ENCODE measurements around the gene TFF2. TPM values are rescaled to one million over a fixed set of nuclear protein-coding genes. Genes with fewer than 3 reads are reported as not detected.

Gene TFF2
- total RNA-seq, 1 experiment from 2014 or later = not detected

DNA sequence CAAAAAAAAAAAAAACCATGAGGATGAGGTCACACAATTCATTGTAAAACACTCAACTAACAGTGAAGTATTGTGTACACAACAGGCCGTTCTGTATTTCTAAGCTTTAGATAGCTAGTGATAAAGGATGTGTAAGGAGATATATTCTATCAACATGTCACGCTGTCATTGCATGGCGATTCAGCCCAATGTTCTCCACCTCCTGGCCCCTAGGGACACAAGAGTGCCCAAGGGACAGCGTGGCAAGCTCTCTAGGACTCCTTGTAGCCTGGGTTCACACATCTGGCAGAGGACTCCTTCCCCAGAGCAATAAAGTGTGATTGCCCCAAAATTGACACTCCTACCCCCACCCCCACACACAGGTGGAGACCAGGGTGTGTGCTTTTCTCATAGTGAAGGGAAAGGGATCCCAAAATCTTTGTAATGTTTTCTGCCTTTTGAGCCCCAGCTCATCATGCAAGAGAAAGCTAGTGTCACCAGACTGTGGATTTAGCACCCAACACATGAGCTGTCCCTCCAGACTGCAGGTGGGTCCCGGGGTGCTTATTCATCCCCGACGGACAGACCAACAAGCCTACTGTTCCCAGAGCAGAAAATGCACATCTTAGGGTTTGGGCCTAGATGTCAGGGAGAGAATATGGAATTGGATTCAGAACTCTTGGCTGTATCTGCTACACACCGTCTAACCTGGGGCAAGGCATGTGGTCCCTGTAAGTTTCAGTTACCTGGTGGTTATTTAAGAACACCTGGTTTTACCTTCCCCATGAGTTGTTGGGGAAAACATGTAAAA lies 33.6 kb upstream of the TFF2 start:
- no peak for DNase-seq (ENCODE audit: low read depth)

DNA sequence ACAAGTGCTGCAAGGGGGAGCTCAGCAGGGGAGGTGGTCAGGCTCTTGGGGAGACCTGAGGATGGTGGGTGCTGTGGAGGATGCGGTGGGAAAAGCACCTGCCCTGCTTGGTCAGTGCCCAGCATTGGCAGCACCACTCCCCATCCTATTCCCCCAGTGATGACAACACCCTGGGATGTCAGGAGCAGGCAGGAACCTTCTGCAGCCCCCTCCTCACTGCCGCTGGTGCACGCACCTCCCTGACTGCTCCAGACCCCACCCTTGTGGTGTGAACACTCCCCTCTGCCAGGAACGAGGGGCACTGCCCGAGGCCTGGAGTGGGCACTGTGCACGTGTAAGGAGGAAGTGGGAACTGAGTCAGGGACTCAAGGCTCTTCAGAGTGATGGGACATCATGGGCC lies 32.5 kb upstream of the TFF2 start:
- no peak for DNase-seq (ENCODE audit: low read depth)

DNA sequence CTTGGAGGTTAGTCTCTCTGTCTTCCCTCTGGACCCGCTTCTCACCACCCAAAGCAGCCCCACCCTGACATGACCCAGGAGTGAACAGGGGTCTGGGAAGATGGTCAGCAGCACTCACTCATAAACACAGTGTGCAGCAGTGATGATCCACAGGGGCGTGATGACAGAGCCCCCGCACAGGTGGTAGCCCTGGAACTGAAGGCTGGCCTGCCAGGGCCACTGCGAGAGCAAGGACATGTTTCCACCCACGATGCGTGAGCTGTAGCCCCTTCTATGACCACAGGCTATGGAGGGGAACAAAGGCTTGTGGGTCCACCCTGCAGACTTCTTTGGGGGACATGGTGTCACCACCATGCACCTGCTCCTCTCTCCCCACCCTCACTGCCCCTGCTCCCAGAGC lies 32.1 kb upstream of the TFF2 start:
- no peak for DNase-seq (ENCODE audit: low read depth)

DNA sequence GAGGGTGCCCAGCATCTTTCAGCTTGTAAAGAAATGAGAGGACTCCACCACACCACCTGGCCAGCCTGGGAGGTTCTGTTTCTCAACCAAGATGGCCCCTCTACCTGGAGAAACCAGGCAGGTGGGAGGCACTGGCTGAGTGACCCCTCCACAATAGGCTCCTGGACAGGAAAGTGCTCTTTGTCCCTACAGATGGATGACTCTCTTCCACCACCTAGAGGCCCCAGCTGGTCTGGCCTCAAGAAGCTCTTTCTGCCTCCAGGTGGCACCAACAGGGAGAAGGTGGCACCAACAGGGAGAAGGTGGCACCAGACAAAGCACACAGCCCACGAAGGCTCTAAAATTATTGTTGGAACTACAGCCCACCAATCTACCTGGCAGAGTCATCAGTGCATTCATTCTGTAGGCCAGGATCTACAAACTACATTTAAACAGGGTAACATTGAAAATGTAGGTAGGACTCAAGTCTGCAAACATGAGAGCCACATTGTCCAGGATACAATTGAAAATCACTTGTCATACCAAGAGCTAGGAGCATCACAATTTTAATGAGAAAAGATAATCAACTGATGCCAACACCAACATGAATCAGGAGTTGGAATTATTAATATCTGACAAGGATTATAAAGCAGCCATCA lies 30.7 kb upstream of the TFF2 start:
- DNase-seq (ENCODE audit: low read depth) = no peak

DNA sequence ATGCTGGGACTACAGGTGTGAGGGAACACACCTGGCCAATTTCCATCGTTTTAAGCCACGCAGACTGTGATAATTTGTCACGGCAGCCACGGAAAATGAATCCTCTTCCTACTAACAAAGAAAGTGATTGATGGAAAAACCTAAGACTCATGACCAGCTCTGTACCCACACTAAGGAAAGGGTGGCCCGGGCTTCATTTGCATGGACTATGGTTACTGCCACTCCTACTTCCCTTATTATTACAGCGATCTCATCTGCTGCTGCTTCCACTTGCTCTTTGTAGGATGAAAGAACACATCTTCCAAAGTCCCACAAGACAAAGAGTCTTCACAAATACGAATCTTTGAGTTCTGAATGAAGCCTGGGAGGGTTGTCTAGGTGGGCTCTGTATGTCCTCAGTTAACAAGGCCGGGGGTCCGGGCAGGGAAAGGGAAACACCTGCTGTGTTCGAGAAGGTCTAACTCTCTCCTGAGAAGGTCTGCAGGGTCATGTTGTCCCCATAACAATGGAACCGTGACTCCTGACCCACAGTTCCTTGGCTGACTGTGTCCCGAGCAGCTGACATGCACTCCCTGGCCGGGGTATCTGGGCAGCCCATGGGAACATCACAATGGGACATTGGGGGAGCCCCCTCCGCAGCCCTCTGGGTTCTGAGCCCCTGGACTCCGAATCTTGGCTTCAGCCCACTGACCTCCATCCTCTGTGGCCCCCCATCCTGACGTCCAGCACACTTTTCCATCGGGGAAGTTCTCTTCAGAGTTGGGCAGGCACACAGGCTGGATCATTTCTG lies 28.8 kb upstream of the TFF2 start:
- no peak for DNase-seq (ENCODE audit: low read depth)

DNA sequence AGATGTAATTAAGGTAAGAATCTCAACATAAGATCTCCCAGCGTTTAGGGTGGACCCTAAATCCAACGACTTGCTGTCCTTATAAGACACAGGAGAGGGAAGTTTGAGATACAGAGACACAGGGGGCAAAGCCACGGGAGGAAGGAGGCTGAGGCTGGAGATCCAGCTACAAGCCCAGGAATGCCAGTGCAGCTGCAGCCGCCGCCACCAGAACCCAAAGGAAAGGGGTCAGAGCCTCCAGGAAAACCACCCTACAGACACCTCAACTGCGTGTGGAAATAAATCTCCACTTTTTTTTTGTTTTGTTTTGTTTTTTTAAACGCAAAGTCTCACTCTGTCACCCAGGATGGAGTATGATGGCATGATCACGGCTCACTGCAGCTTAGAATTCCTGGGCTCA lies 27.6 kb upstream of the TFF2 start:
- DNase-seq (ENCODE audit: low read depth) = no peak

DNA sequence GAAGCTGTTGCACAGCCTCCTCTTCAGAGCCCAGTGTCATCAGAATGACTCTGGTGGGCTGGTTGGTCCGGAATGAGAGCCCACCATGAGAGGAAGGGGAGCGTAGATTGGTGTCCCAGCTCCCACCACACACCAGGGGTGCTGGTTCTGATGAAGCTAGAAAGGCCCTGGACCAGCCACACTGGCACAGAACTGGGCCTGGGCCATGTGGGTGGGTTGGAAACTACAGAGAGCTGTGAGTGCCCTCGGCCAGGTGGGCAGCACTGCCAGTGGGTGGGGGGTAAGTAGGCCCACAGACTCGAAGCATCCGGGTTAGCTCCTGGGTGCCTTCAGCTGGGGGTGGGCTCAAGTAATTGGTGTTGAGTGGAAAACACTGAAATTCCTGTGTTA lies 27.2 kb upstream of the TFF2 start:
- no peak for DNase-seq (ENCODE audit: low read depth)

DNA sequence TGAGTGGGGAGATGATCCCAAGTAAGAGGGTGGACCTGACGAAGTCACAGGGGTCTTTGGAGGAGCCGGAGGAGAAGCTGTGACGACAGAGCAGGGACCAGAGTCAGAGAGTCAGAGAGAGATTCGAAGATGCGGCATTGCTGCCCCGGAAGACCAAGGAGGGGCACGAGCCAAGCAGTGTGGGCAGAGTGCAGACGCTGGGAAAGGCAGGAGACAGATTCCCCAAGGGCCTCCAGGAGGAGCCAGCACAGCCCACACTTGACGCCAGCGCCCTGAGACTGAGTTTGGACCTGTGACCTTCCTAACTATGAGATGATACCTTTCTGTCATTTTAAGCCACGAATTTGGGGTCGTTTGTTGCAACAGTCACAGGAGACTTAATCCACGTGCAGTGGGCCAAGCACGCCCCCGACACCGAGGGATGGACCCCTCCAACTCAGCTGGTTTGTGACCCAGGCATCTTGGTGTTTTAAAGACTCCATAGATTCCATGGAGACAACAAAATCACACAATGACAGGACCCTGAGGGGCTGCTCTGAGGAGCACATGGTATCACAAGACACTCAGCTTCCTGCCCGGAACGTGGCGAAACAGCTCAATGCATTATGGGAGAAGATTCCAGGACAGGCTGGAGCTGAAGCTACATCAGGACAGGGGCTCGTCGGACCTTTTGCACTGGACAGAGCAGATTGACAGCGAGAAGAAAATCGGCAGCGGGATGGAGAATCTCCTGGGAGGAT lies 26.6 kb upstream of the TFF2 start:
- DNase-seq (ENCODE audit: low read depth) = no peak

DNA sequence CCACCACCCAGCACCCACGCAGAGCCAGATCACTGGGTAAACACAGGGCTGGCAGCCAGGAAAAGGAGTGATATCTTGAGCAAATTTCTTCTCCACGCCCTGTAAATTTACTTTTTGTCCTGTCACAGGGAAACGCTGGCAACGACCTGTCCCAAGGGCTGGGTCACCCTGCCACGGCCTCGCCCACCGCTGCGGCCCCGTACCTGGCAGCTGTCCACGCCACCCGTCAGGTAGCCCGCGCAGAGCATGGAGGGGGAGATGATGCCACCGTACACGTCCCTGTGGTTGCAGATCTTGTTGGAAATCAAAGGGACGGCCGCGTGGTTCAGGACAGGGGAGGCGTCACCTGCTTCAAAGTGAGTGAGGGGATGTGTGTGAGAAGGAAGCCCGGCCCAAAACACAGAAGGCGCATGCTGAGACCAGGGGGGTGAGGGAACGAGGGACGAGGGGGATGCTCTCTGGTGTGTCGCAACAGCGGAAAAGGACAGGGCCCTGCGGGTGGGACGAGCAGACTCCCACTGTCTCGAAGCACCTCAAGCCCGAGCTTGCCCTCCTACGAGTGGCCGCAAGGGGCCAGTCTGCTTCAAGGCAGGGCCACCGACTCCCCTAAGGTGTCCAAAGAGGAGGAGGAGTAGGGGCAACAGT lies 25.7 kb upstream of the TFF2 start:
- no peak for DNase-seq (ENCODE audit: low read depth)

DNA sequence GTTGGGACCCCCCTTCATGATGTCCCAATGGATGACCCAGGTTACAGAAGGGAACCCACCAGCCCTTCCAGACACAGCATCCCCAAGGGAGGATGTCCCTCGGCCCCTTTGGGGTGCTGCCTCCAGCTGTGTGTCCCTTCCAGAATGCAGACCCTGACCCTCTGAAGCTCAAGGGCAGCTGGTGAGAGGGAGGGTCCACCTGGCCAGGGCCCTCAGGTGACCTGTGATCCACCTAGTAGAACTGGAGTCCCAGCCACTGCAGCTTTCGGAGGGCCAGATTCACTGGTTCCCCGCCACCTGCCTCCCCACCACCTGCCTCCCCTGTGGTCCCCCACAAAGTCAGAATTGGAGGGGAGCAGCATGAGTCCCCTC lies 25.2 kb upstream of the TFF2 start:
- DNase-seq (ENCODE audit: low read depth) = no peak

DNA sequence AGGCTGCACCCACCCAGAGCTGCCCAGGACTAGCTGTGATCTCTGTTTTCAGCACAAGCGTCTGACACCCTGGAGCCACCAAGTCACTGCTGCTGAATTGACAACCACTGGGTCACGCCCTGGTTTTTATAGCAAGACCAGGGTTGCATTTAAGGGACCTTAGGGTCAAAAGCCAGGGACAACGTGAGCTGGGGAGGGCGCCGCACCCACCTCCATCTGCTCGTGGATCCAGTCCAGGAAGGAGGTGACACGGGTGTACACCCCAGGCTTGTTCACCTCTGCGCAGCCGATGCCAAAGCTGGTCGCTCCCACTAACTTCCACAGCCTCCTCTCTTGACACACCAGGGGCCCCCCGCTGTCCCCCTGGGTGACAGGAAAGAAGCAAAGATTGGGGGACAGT lies 24.7 kb upstream of the TFF2 start:
- DNase-seq (ENCODE audit: low read depth) = no peak

DNA sequence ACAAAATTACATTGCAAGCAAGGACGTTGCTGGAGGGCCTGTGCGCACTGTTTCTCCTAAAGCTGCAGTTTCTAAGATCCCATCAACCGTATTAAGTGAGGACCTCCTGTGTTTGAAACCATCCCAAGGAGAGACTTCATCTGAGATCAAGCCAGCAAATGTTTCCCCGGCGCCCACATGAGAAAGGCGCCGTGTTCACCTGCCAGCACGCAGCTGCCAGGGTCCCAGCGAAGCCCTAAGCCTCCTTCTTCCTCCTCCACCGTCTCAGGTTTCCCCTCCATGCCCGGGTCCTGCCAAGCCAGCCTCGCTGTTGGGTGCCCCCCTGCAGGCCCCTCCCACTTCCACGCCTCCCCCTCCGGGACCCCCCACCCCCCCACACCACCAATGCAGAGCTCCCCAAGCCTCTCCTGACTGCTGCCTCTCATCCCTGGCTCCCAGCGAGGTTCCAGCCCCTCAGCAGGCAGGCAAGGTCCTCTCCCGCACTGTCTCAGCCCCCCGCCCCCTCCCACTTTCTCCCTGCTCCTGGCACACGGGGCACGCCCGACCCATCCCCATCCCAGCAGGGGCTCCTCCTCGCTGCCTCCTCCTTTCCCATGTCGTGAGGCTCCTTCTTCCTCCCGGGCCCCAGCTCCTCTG lies 24.2 kb upstream of the TFF2 start:
- no peak for DNase-seq (ENCODE audit: low read depth)

DNA sequence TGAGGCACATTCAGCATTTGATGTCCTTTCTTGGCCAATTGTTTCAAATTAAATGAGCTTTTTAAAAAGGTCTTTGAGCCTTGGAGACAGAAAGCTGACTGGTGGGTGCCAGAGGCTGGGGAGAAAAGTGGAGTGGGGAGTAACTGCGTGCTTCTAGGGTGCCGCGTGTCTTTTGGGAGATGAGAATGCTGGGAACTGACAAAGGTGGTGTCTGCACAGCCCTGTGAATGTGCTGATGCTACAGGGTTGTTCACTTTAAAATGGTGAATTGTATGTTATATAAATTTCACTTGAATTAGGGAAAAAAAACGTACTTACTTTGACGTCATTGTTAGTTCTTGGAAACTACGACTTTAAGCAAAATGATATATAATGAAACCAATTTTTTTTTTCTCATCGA lies 23.7 kb upstream of the TFF2 start:
- no peak for DNase-seq (ENCODE audit: low read depth)

DNA sequence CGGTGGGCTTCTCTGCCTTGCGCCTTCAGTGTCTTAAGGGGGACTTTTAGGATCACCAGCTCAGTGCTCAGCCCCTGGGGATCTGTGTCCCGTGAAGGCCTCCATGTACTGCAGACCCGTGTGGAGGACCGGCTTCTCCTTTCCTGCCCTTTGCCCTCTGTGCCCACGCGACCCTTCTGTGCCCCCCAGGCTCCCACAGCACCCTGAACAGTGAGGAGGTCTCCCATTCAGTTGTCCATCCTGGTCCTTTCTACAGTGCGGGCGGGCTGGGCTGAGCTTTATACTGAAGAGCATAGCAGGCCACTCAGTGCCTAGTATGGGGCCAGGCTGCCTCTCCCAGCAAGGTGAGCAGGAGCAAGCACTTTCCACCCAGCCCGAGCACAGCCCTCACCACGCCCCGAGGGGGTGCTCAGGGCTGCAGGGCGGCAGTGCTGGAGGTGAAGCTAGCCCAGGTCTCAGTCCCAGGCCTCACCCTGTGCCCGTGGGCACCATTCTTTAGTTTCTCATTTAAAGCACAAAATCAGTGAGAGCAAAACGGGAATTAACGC lies 23.2 kb upstream of the TFF2 start:
- DNase-seq (ENCODE audit: low read depth) = no peak

DNA sequence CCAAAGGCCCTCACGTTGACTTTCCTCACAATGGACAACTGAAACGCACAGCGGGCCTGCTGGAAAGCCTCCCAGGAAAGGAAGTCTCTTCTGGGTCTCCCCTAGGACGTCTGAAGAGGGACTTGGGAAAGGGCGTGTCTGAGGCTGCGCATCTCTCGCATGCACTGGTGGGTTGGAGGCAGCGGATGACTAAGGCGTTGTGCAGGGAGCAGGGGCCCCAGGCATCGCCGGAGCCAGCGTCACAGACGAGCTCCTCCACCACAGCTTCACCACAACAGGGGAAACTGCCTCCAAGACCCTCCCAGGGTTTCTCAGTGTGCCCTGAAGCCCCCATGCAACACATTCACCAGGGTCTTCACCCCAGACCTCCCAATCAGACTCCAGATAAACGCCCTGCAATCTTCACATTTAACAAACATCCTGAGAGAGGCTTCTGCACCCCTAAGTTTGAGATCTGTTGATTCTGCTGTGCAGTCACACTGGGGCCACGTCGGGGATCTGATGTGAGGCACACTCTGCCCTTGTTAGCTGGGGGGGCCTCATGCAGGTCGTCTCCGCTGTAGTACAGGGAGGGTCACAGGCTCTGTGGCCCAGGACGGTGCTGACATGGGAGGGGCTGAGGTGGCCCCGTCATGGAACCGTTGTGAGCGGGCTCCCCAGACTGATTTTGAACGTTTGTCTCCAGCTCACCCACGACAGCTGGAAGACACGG lies 22.6 kb upstream of the TFF2 start:
- no peak for DNase-seq (ENCODE audit: low read depth)

DNA sequence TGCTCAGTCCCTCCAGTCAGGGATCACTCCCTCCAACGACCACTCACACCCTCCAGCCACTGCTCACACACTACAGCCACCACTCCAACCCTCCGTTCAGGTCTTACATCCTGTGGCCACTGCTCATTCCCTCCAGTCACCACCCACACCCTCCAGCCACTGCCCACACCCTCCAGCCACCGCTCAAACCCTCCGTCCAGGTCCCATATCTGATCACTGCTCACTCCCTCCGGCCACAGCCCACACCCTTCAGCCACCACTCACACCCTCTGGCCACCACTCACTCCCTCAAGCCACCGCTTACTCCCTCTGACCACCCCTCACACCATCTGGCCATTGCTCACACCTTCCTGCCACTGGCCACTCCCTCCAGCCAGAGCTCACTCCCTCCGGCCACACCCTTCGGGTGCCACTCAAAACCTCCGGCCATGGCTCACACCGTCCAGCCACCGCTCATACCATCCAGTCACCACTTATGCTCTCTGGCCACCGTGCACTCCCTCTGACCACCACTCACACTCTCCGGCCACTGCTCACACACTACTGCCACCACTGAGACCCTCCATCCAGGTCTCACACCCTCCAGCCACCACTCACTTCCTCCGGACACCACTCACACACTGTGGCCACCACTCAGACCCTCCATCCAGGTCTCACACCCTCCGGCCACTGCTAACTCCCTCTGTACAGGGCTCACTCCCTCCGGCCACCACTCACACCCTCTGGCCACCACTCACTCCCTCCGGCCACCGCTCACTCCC lies 20.3 kb upstream of the TFF2 start:
- DNase-seq (ENCODE audit: low read depth) = no peak

DNA sequence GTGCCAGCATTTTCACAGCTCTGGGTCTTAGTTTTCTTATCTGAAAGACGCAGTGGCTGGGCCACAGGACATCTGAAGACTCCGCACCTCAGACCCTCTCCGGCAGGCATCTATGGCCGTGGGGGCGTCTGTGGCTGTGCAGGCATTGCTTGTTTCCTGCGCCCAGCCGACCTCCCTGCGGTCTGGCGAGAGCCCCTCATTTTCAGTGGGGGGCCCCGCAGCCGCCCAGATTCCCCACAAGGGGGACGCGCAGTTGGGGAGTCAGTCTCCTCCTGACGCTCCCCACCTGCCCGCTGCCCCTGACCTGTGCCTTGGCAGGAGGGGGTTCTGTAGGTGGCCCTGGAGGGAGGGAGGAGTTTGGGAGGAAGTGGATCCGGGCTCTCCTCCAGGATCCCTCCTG lies 19.0 kb upstream of the TFF2 start:
- no peak for DNase-seq (ENCODE audit: low read depth)

DNA sequence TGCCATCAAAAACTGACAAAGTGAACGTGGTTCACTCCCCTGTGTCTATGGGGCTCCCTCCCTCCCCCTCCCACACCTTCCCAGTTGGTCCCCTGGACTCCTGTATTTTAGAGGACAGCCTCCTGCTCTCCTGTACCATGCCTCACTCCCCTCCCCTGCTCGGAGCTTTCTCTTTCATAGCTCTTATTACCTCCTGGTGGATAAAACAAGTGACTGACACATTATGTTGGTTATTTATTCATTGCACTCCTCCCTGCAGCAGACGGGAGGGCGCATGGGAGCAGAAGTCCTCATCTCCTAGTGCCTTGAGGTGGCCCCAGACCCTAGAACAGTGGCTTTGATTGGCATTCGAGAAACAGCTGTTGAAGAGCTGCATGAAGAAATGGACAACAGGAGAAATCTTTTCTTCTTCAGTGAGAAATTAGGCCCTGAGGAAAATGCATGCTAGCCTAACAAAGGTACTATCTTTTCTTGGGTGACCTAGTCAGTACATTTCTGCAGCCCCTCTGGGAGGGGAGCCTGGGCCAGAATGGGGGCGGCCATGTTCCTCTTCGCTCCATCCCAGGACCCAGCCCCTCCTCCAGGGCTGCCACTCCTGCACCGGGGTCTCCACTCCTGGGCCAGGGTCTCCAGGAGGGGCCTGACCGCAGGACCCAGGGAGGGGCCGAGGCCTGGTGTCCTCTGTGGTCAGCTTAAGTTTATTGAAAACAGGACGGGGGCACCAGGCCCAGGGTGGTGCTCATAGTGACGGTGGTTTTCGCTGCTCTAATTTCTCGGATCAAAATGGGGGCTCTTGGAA lies 16.8 kb upstream of the TFF2 start:
- no peak for DNase-seq (ENCODE audit: low read depth)

Measured in LHCN-M2 (cell line).